ENCODE results near the gene LZTFL1.

DNA sequence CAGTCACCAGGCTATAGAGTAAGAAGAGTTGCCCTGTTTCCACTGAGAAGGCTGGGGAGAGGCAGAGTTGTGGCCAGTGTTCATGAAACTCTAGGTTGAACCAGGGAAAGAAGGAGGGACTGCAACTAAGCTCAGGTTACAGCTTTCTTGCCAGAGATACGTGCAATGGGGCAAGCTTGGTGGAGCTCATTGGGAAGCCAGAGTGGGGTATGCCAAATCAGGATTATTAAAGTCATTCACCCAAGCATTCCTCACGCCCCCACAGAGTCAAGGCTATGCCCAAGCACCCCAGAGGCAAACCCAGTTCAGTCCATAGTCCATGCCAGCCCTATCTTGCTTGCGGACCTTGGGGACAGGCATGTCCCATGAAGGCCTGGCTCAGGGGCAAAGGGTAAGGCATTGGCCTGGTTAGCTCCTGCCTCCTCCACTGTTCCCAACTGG, 63.1 kb downstream of the LZTFL1 start:
- TF ChIP-seq EZH2 (IDR thresholded peaks at IDR 0.05; ENCODE audit: low read depth, unreplicated experiment) (no peak), REST (IDR thresholded peaks at IDR 0.05; ENCODE audit: unreplicated experiment) (no peak), JUNB (IDR thresholded peaks at IDR 0.05; ENCODE audit: unreplicated experiment) (no peak), CREB1 (CRISPR knock-in tag; IDR thresholded peaks at IDR 0.05; ENCODE audit: low read depth) (no peak), EZH2phosphoT487 (IDR thresholded peaks at IDR 0.05; ENCODE audit: unreplicated experiment) (no peak), STAT1 (IDR thresholded peaks at IDR 0.05; ENCODE audit: unreplicated experiment) (no peak), ETS1 (IDR thresholded peaks at IDR 0.05) (no peak), POLR2AphosphoS5 (IDR thresholded peaks at IDR 0.05; ENCODE audit: low read depth) (no peak)
- TF ChIP-seq, protein P1, sequence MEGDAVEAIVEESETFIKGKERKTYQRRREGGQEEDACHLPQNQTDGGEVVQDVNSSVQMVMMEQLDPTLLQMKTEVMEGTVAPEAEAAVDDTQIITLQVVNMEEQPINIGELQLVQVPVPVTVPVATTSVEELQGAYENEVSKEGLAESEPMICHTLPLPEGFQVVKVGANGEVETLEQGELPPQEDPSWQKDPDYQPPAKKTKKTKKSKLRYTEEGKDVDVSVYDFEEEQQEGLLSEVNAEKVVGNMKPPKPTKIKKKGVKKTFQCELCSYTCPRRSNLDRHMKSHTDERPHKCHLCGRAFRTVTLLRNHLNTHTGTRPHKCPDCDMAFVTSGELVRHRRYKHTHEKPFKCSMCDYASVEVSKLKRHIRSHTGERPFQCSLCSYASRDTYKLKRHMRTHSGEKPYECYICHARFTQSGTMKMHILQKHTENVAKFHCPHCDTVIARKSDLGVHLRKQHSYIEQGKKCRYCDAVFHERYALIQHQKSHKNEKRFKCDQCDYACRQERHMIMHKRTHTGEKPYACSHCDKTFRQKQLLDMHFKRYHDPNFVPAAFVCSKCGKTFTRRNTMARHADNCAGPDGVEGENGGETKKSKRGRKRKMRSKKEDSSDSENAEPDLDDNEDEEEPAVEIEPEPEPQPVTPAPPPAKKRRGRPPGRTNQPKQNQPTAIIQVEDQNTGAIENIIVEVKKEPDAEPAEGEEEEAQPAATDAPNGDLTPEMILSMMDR (conservative IDR thresholded peaks at IDR 0.05; ENCODE audit: low read depth in 2 of 2): no peak

All from GM23338 (cell line).